Endodermal cell (in vitro differentiated cells): Measurements from ENCODE around the gene SNAP29. TPM values are rescaled to one million over a fixed set of nuclear protein-coding genes. Genes with fewer than 3 reads are reported as not detected.

Experiments used
- DNase-seq: peaks from one replicate; pipeline ENCODE4 v3.0.0-alpha.2; 2017
- H3K27ac ChIP-seq: 2 replicates; pipeline ENCODE4 v1.5.1; 2013; ENCODE audit warnings: mild to moderate bottlenecking, low read depth, low read length, moderate library complexity
- H3K27me3 ChIP-seq: 2 replicates; pipeline ENCODE4 v1.6.1; 2013; ENCODE audit warnings: mild to moderate bottlenecking, low read length, moderate library complexity; ENCODE audit not compliant: insufficient read depth, control insufficient read depth, poor library complexity, severe bottlenecking
- H3K36me3 ChIP-seq: 2 replicates; pipeline ENCODE4 v1.7.0; 2013; ENCODE audit warnings: mild to moderate bottlenecking, low read length, moderate library complexity; ENCODE audit not compliant: control insufficient read depth, insufficient read depth
- H3K4me1 ChIP-seq: one replicate; pipeline ENCODE4 v1.7.0; 2013; ENCODE audit warnings: low read length; ENCODE audit not compliant: control insufficient read depth, insufficient read depth
- H3K4me3 ChIP-seq: 2 replicates; pipeline ENCODE4 v1.5.1; 2013; ENCODE audit warnings: mild to moderate bottlenecking, low read length, moderate library complexity
- H3K9ac ChIP-seq: 2 replicates; pipeline ENCODE4 v1.6.1; 2013; ENCODE audit warnings: mild to moderate bottlenecking, low read length, moderate library complexity; ENCODE audit not compliant: poor library complexity, severe bottlenecking; ENCODE audit errors: extremely low read depth
- H3K9me3 ChIP-seq: 2 replicates; pipeline ENCODE4 v1.6.1; 2013; ENCODE audit warnings: mild to moderate bottlenecking, low read length, moderate library complexity; ENCODE audit not compliant: control insufficient read depth
- H3K27ac Mint-ChIP-seq: 2 replicates; pipeline ENCODE4 v1.8.0; 2020; ENCODE audit warnings: mixed read lengths
- H3K27me3 Mint-ChIP-seq: 2 replicates; pipeline ENCODE4 v1.8.0; 2021; ENCODE audit warnings: mild to moderate bottlenecking, mixed read lengths; ENCODE audit not compliant: insufficient read depth
- H3K36me3 Mint-ChIP-seq: 2 replicates; pipeline ENCODE4 v1.8.0; 2020; ENCODE audit warnings: low read depth, mixed read lengths
- H3K4me1 Mint-ChIP-seq: 2 replicates; pipeline ENCODE4 v1.8.0; 2020; ENCODE audit warnings: mixed read lengths
- H3K4me3 Mint-ChIP-seq: 2 replicates; pipeline ENCODE4 v1.8.0; 2020; ENCODE audit warnings: mild to moderate bottlenecking, moderate library complexity, mixed read lengths
- H3K9me3 Mint-ChIP-seq: 2 replicates; pipeline ENCODE4 v1.8.0; 2020; ENCODE audit warnings: mild to moderate bottlenecking, mixed read lengths
- WGBS, 2 experiments: methylation state at CpG; one replicate each; pipeline versions ENCODE4 v1.1.5 to v1.1.7; 2013; ENCODE audit warnings: missing lambda C conversion rate in 2 of 2, mixed read lengths in 1 of 2; ENCODE audit not compliant: insufficient coverage in 1 of 2, insufficient read length in 1 of 2; 5-methylcytosine and 5-hydroxymethylcytosine counted together
- total RNA-seq, 2 donors: library from RNA; stranded (reverse); fragmentation: NEBNext Ultra II Directional in 1 of 2; extraction: Animal tissue kit (Norgen Biotek cat#: 25700) in 1 of 2; gene quantifications; 2 replicates in 1 of 2; 3 replicates in 1 of 2; pipeline ENCODE4 v1.2.1, GENCODE V29; 2021
- TF ChIP-seq, protein P1 (sequence below): fragments of 200-600 bp; sonication (generic); conservative IDR thresholded peaks from 2 replicates; pipeline ENCODE4 v1.5.0; 2021; ENCODE audit warnings: antibody characterized with exemption, mild to moderate bottlenecking

The SNAP29 gene
- total RNA-seq, 2 donors from 2014 or later = 16.5 to 21.8 TPM

DNA sequence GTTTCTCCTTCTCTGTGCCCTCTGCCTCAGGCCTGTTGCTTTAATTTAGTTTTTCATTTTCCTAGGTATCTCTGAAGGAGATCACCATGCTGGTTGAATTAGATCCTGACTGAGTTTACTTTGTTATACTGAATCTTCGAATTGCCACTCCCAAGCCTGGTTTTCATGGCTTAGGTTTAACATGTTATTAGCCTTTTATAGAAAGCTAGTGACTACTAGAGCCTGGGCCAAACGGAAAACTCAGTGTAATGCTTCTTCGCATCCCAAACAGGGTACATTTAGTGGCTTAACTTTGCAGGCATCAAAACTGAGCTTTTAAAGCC, 62.0 kb downstream of the SNAP29 start:
- Histone ChIP-seq H3K27me3 (no peaks in the 10 kb centered on the region), H3K4me1 (no peaks in the 10 kb centered on the region), H3K36me3 (peaks cover 18% of the 10 kb centered on the region), H3K27ac (no peak overlapping the region), H3K4me3 (peak overlapping the region; percentile 91), H3K9me3 (no peaks in the 10 kb centered on the region), H3K9ac (no peak overlapping the region)
- Mint-ChIP-seq H3K9me3 (no peaks in the 10 kb centered on the region), H3K36me3 (peaks cover 23% of the 10 kb centered on the region), H3K27me3 (no peaks in the 10 kb centered on the region), H3K4me3 (peak overlapping the region; percentile 100), H3K4me1 (peaks cover 33% of the 10 kb centered on the region), H3K27ac (peak overlapping the region; percentile 63)
- WGBS, 2 experiments = 80% methylated on average over 3 of the region's 3 CpGs
- no peak for DNase-seq
- TF ChIP-seq, protein P1, sequence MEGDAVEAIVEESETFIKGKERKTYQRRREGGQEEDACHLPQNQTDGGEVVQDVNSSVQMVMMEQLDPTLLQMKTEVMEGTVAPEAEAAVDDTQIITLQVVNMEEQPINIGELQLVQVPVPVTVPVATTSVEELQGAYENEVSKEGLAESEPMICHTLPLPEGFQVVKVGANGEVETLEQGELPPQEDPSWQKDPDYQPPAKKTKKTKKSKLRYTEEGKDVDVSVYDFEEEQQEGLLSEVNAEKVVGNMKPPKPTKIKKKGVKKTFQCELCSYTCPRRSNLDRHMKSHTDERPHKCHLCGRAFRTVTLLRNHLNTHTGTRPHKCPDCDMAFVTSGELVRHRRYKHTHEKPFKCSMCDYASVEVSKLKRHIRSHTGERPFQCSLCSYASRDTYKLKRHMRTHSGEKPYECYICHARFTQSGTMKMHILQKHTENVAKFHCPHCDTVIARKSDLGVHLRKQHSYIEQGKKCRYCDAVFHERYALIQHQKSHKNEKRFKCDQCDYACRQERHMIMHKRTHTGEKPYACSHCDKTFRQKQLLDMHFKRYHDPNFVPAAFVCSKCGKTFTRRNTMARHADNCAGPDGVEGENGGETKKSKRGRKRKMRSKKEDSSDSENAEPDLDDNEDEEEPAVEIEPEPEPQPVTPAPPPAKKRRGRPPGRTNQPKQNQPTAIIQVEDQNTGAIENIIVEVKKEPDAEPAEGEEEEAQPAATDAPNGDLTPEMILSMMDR = no peak

- H3K27ac Mint-ChIP-seq = no peak overlapping the region
- peaks cover 37% of the 10 kb centered on the region for H3K4me1 Mint-ChIP-seq
- peaks cover 18% of the 10 kb centered on the region for H3K36me3 ChIP-seq
- H3K4me3 Mint-ChIP-seq = peak overlapping the region; percentile 33
- TF ChIP-seq, protein P1 = no peak
- H3K4me1 ChIP-seq = no peaks in the 10 kb centered on the region
- H3K9me3 Mint-ChIP-seq = no peaks in the 10 kb centered on the region
- H3K36me3 Mint-ChIP-seq = peaks cover 24% of the 10 kb centered on the region
- no peak for DNase-seq
- H3K27me3 Mint-ChIP-seq = no peaks in the 10 kb centered on the region
- H3K9ac ChIP-seq = no peak overlapping the region
- H3K4me3 ChIP-seq = no peak overlapping the region
- H3K27ac ChIP-seq = no peak overlapping the region
- no peaks in the 10 kb centered on the region for H3K27me3 ChIP-seq
- no peaks in the 10 kb centered on the region for H3K9me3 ChIP-seq
- 56 to 65% methylated on average over 3 of the region's 3 CpGs for WGBS, 2 experiments
Measured at GRCh38 chr22:20922141-20922751, 63.4 kb downstream of the SNAP29 start.

DNA sequence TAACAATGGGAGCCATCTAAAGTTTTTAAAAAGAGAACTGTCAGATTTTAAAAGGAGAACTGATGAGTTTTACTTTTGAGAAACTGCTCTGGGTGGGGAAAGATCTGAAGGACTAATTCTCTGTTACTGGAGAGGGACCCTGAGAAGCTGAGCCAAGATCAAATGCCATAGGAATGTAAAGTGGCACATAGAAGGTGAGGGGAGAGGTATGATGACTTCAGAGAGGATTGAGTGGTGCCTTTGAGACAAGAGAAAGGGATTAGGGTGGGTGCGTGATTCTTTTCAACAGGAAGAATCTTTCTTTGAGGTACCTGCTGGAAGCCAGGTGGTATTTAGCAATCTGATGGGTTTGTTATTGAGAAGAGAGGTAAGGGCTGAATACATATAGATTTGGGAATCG, 67.4 kb downstream of the SNAP29 start:
- H3K4me3 ChIP-seq = no peak overlapping the region
- H3K9me3 ChIP-seq = no peaks in the 10 kb centered on the region
- Mint-ChIP-seq H3K4me3 (no peak overlapping the region), H3K27me3 (no peaks in the 10 kb centered on the region), H3K27ac (peak overlapping the region; percentile 83), H3K36me3 (peaks cover 35% of the 10 kb centered on the region), H3K4me1 (peaks cover 31% of the 10 kb centered on the region), H3K9me3 (no peaks in the 10 kb centered on the region)
- H3K27me3 ChIP-seq = no peaks in the 10 kb centered on the region
- no peak for DNase-seq
- WGBS, 2 experiments = 83 to 95% methylated on average over 2 of the region's 2 CpGs
- TF ChIP-seq, protein P1 = no peak
- H3K27ac ChIP-seq = no peak overlapping the region
- peaks cover 27% of the 10 kb centered on the region for H3K36me3 ChIP-seq
- no peak overlapping the region for H3K9ac ChIP-seq
- H3K4me1 ChIP-seq = no peaks in the 10 kb centered on the region
